ENCODE data around the gene DYRK1A. TPM values are rescaled to one million over a fixed set of nuclear protein-coding genes. Genes with fewer than 3 reads are reported as not detected.

DYRK1A gene
- total RNA-seq, 1 donor from 2014 or later: 64.6 TPM

DNA sequence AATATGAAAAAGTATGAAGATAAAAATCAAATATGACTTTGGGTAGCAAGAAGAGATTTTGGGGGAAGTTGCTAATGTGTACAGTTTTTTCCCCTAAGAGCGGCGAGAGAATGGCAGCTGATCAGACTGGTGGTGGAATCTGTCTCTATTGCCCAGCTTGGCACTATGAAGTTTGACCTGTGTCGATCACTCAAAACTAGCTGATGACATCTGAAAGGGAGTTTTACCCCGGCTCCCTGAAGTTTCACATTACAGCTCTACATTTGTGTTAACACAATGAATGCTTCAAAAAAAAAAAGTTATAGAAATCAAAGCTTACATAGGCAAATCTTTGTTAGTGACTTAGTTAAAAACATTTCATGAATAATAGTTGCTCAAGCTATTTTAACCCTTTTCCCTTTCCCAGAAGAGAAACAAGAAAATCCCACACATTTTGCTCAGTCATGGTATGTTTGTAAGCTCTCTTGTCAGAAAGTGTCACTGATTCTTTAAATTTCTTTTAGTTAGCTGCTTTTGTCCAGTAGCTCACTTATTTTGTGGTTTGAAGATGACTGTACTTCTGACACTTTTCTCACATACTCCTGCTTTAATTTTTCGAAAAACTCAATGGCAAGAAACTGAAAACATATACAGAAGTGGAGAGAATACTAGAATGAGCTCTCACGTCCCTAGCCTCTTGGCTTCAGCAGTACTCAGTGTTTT is 41.3 kb downstream of the DYRK1A start:
- no peak for DNase-seq
- H3K4me1 ChIP-seq: peaks cover 97% of the 10 kb centered on the region
- H3K36me3 ChIP-seq: no peaks in the 10 kb centered on the region
- TF ChIP-seq, protein P1, sequence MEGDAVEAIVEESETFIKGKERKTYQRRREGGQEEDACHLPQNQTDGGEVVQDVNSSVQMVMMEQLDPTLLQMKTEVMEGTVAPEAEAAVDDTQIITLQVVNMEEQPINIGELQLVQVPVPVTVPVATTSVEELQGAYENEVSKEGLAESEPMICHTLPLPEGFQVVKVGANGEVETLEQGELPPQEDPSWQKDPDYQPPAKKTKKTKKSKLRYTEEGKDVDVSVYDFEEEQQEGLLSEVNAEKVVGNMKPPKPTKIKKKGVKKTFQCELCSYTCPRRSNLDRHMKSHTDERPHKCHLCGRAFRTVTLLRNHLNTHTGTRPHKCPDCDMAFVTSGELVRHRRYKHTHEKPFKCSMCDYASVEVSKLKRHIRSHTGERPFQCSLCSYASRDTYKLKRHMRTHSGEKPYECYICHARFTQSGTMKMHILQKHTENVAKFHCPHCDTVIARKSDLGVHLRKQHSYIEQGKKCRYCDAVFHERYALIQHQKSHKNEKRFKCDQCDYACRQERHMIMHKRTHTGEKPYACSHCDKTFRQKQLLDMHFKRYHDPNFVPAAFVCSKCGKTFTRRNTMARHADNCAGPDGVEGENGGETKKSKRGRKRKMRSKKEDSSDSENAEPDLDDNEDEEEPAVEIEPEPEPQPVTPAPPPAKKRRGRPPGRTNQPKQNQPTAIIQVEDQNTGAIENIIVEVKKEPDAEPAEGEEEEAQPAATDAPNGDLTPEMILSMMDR (IDR thresholded peaks at IDR 0.05; ENCODE audit: borderline replicate concordance): no peak
- peak overlapping the region; percentile 3 for H3K27ac ChIP-seq (replicated peaks)
- H3K4me3 ChIP-seq: no peak overlapping the region
- no peaks in the 10 kb centered on the region for H3K27me3 ChIP-seq (ENCODE audit: low read depth)
- intact Hi-C loops (cut with micrococcal nuclease): no loop called here
- H3K9me3 ChIP-seq (replicated peaks): no peaks in the 10 kb centered on the region

DNA sequence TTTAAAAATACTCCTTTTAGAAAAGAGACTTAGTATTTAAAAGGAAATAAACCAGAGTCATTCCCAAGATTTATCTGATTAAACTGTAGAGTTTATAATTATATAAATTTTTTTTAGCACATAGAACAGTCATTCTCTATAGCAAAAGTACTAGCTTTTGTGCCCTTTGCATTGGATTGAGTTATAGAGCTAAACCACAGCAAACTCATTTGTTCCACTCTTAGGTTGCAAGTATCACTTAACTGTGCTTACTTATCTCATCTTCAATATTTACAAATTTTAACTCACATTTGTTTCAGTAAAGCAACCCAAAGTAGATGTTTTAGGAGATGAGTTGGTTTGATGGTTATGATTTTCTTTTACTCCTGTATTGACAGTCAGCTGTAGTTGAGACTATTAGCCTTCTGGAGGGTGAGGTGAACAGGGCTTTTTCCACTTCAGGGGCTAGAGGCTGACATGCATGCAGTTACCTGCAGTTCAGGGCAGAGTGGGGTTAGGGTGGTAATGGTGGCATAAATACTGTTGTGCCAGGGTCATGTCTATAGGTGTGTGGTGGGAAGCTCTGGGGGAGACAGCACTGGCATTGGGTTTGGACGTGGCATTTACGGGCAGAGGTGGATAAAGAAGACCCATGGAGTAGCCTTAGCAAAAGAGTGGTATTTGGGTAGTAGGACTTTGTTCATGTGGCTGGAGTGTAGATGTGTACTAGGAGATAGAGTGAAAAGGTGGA is 42.1 kb downstream of the DYRK1A start:
- H3K27ac ChIP-seq (replicated peaks): peak overlapping the region; percentile 3

DNA sequence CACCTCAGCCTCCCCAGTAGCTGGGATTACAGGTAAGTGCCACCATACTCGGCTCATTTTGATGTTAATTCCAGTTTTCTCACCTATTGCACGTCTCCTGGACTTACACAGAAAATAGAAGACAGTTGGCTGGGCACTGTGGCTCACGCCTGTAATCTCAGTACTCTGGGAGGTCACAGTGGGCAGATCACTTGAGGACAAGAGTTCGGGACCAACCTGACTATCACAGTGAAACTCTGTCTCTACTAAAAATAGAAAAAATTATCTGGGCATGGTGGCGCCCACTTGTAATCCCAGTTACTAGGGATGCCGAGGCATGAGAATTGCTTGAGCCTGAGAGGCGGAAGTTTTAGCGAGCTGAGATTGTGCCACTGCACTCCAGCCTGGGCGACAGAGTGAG is 44.1 kb downstream of the DYRK1A start:
- DNase-seq: no peak
- TF ChIP-seq, protein P1 (IDR thresholded peaks at IDR 0.05; ENCODE audit: borderline replicate concordance): no peak
- no peaks in the 10 kb centered on the region for H3K36me3 ChIP-seq
- H3K27me3 ChIP-seq (ENCODE audit: low read depth): no peaks in the 10 kb centered on the region
- no peak overlapping the region for H3K4me3 ChIP-seq
- H3K27ac ChIP-seq (replicated peaks): no peak overlapping the region
- no peaks in the 10 kb centered on the region for H3K9me3 ChIP-seq (replicated peaks)
- intact Hi-C loops (cut with micrococcal nuclease): no loop called here
- peaks cover 99% of the 10 kb centered on the region for H3K4me1 ChIP-seq

More for the DNA sequence above, 42.1 kb downstream of the DYRK1A start:
- Histone ChIP-seq H3K9me3 (replicated peaks) (no peaks in the 10 kb centered on the region), H3K4me3 (no peak overlapping the region), H3K27me3 (ENCODE audit: low read depth) (no peaks in the 10 kb centered on the region), H3K4me1 (peaks cover 99% of the 10 kb centered on the region), H3K36me3 (no peaks in the 10 kb centered on the region)
- no peak for DNase-seq
- TF ChIP-seq, protein P1 (IDR thresholded peaks at IDR 0.05; ENCODE audit: borderline replicate concordance): no peak
- intact Hi-C loops (cut with micrococcal nuclease): no loop called here

DNA sequence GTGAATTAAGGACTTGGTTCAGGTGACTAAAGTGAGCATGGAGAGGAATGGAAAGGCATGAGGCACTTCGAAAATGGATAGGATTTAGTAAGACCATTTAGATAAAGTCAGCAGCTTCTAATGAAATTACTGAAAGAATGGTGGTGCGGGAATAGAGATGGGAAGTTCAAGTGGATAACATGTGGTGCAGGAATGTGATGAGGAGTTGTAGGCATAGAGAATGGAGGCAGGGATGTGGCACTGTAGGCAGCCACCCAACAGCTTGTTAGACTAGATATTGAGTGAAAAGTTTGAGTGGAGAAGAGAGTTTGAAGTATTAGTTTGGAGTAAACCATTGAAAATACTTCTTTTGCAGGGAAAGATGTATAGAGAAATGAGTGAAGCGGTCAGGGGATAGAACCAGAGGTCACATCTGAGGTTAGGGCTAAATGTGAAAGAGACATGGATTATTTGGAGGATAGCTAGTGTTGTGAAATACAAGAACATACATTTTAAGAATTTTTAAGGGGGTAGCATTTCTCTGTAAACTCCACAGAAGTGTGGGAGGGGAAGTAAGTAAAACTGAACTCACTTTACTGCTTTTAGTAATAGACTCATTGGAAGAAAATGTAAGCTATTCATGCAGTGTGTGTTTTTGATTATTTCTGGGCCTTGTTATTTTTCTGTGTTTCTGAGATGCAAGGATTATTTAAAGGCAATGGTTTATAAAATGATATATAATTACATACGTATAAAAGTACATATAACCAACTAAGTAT is 46.2 kb downstream of the DYRK1A start:
- intact Hi-C loops (cut with micrococcal nuclease): no loop called here
- peak overlapping the region; percentile 23 for H3K27ac ChIP-seq (replicated peaks)
- TF ChIP-seq, protein P1 (IDR thresholded peaks at IDR 0.05; ENCODE audit: borderline replicate concordance): no peak
- no peaks in the 10 kb centered on the region for H3K9me3 ChIP-seq (replicated peaks)
- H3K27me3 ChIP-seq (ENCODE audit: low read depth): no peaks in the 10 kb centered on the region
- H3K36me3 ChIP-seq: no peaks in the 10 kb centered on the region
- no peak for DNase-seq
- no peak overlapping the region for H3K4me3 ChIP-seq
- peaks cover 99% of the 10 kb centered on the region for H3K4me1 ChIP-seq

DNA sequence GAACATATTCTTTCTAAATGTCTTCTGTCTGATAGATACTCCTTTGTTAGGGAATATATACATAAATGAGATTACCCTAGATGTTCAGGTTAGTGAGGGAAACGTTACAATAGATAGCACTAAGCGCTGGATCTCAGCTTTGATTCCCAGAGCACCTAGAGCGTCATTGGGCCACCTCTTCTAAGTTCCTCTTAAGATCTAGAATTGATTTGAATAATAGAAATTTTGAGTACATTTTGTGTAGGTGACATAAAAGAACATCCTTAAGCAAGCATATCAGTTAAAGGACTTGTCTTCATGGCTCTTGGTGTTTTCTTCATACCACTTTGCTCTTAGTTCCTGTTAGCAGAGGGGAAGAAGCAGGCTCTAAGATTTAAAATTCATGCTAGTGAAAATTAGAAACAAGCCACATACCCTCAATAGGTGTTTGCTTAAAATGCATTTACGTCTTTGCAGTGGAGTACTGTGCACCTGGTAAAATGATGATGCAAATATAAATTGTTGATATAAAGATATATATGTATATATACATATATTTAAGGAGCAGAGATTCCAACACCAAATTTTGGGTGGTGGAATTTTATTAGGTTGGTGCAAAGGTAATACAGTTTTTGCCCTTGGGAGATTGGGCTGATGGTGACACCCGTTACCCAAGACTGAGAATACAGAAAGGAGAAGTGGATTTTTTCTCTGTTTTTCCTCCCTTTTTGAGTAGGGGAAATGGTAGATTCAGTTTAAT is 47.1 kb downstream of the DYRK1A start:
- Histone ChIP-seq H3K27me3 (ENCODE audit: low read depth) (no peaks in the 10 kb centered on the region), H3K4me1 (peaks cover 99% of the 10 kb centered on the region), H3K4me3 (no peak overlapping the region), H3K36me3 (no peaks in the 10 kb centered on the region), H3K9me3 (replicated peaks) (no peaks in the 10 kb centered on the region), H3K27ac (replicated peaks) (peak overlapping the region; percentile 59)
- TF ChIP-seq, protein P1 (IDR thresholded peaks at IDR 0.05; ENCODE audit: borderline replicate concordance): no peak
- intact Hi-C loops (cut with micrococcal nuclease): no loop called here
- DNase-seq: no peak

All from left ventricle myocardium inferior (tissue), 1 donor.